ENCODE data around the gene MGAT3. TPM values are rescaled to one million over a fixed set of nuclear protein-coding genes. Genes with fewer than 3 reads are reported as not detected.
"Not testable (repeated sequence)": the region's sequence is repeated elsewhere in the genome, so short reads cannot be mapped to it uniquely, and the experiment has no call there.

Gene MGAT3
- total RNA-seq, 2 experiments from 2014 or later: 0.40 to 0.62 TPM

DNA sequence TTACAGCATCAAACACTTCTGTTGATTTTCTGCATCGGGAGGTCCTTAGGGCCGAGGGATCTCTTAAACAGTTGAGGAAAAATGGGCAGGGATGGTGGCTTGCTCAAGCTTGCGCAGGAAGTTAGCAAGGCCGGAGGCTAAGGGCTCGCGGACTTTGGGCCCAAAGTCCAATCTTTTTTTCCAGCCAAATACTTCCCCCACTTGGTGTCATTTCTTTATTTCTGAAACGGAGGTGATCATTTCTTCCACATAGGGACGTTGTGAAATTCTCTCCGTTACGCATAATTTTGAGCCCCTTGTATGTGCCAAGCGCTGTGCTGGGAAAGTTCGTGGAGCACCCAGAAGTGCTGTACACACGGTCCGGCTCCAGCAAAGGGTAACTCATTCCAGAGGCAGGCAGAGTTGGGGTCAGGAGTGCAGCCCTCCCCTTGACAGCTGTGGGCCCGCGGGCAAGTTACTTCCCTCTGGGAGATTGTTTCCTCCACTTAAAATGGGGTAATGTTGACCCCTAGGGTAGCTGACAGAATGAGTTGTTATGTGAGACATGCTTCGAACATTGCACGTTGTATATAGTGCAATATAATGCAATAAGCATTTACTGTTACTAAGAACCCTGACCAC lies 46.1 kb downstream of the MGAT3 start:
- Mint-ChIP-seq H3K27me3 (ENCODE audit: low read depth) (no peaks in the 10 kb centered on the region), H3K27ac (peak overlapping the region; percentile 76), H3K36me3 (ENCODE audit: low read depth) (peaks cover 37% of the 10 kb centered on the region), H3K9me3 (no peaks in the 10 kb centered on the region), H3K4me1 (ENCODE audit: low read depth) (peaks cover 34% of the 10 kb centered on the region), H3K4me3 (peak overlapping the region; percentile 96)
- intact Hi-C loops (cut with micrococcal nuclease): loop anchor here (1.0 to 10.0 kb wide), 4 partner anchors 17 to 808 kb away; partner anchors contain the start of genes ATF4 and TAB1
- no peak for DNase-seq
- CTCF ChIA-PET: interaction anchor here (1.0 to 2.5 kb wide), 4 partner anchors 10 to 26 kb away, joined by 3 to 11 read pairs (median 6); no protein-coding TSS in a partner anchor

DNA sequence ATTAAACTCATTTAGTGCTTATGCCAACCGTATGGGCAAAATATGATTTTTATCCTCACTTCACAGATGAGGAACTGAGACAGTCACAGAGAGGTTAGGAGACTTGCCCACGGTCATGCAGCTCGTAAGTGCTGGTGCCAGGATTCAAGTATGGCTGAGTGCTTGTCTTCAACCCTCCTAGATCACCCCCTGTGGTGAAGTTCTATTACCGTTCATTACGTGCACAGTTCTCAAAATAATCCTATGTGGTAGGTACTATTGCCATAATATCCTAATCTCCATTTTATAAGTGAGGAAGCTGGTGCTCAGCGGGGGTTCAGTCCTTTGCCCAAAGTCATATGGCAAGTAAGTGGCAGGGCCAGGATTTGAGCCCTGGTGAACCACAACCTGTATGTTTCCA lies 46.8 kb downstream of the MGAT3 start:
- intact Hi-C loops (cut with micrococcal nuclease): loop anchor here (2.0 to 10.0 kb wide), 3 partner anchors 25 to 809 kb away; partner anchors contain the start of gene TAB1
- Mint-ChIP-seq H3K36me3 (ENCODE audit: low read depth) (peaks cover 37% of the 10 kb centered on the region), H3K9me3 (no peaks in the 10 kb centered on the region)

DNA sequence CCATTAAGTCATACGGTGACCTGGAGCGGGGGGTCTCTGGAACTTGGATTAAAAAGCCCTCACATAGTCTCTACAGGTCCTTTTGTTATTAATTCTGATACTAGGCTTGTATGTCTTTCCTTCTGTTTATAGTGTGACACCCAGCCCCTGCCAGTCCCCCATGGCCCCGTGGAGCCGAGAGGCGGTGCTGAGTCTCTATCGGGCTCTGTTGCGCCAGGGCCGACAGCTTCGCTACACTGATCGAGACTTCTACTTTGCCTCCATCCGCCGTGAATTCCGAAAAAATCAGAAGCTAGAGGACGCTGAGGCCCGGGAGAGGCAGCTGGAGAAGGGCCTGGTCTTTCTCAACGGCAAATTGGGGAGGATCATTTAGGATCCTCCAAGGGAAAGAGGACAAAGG lies 47.3 kb downstream of the MGAT3 start:
- peak overlapping the region; percentile 16 for H3K4me3 Mint-ChIP-seq
- no peaks in the 10 kb centered on the region for H3K9me3 Mint-ChIP-seq
- CTCF ChIA-PET: interaction anchor here (1.0 to 1.4 kb wide), 3 partner anchors 11 to 13 kb away, joined by 3 read pairs; no protein-coding TSS in a partner anchor
- no peaks in the 10 kb centered on the region for H3K27me3 Mint-ChIP-seq (ENCODE audit: low read depth)
- DNase-seq: no peak
- intact Hi-C loops (cut with micrococcal nuclease): loop anchor here (10.0 kb wide), 1 partner anchor 809 kb away; no protein-coding TSS in a partner anchor
- H3K4me1 Mint-ChIP-seq (ENCODE audit: low read depth): peaks cover 41% of the 10 kb centered on the region
- H3K27ac Mint-ChIP-seq: no peak overlapping the region
- H3K36me3 Mint-ChIP-seq (ENCODE audit: low read depth): peaks cover 37% of the 10 kb centered on the region

More for the DNA sequence above, 46.8 kb downstream of the MGAT3 start:
- CTCF ChIA-PET: interaction anchor here (1.0 to 2.5 kb wide), 5 partner anchors 10 to 25 kb away, joined by 3 to 11 read pairs (median 3); no protein-coding TSS in a partner anchor
- no peaks in the 10 kb centered on the region for H3K27me3 Mint-ChIP-seq (ENCODE audit: low read depth)
- peak overlapping the region; percentile 51 for H3K27ac Mint-ChIP-seq
- H3K4me1 Mint-ChIP-seq (ENCODE audit: low read depth): peaks cover 40% of the 10 kb centered on the region
- peak overlapping the region; percentile 96 for H3K4me3 Mint-ChIP-seq
- no peak for DNase-seq

DNA sequence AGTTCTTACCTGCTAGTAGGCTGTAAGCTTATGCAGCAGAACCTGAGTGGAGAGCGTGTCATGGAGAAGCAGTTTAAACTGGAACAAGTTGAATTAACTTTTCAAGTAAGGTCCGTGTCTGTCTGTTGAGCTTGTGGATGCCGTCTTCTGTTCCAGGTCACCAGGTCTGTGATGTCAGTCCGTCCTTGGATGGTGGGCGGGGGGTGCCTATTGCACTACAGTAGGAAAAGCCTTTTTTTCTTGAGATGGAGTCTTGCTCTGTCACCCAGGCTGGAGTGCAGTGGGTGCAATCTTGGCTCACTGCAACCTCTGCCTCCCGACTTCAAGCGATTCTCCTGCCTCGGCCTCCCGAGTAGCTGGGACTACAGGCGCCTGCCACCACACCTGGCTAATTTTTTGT lies 50.2 kb downstream of the MGAT3 start:
- CTCF ChIA-PET: interaction anchor here (1.0 to 1.6 kb wide), 2 partner anchors 13 to 22 kb away, joined by 4 to 7 read pairs; no protein-coding TSS in a partner anchor
- H3K4me1 Mint-ChIP-seq (ENCODE audit: low read depth): peaks cover 47% of the 10 kb centered on the region

DNA sequence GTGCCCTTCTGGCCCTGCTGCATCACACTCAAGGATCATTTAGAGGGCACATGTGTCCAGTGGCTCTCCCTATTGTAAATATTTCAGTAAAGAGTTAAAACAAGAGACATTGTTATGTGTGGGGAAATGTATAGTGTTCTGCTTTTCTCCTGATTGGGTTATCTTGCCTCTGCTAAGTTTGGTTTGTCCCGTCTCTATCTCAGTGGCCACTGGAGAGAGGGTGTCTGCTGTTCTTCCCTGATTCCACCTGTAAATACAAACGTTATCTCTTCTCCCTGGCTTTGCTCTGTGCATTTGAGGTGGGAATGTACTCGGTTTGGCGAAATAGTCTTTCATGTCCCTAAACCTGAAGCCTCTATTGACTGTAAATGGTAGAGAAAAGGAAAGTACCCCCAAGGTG lies 51.6 kb downstream of the MGAT3 start:
- CTCF ChIA-PET: interaction anchor here (0.7 to 1.1 kb wide), 2 partner anchors 12 to 21 kb away, joined by 3 to 5 read pairs; no protein-coding TSS in a partner anchor
- Mint-ChIP-seq H3K36me3 (ENCODE audit: low read depth) (peaks cover 62% of the 10 kb centered on the region), H3K27me3 (ENCODE audit: low read depth) (no peaks in the 10 kb centered on the region), H3K27ac (no peak overlapping the region), H3K4me3 (no peak overlapping the region), H3K9me3 (no peaks in the 10 kb centered on the region), H3K4me1 (ENCODE audit: low read depth) (peaks cover 45% of the 10 kb centered on the region)
- intact Hi-C loops (cut with micrococcal nuclease): loop anchor here (10.0 kb wide), 1 partner anchor 814 kb away; no protein-coding TSS in a partner anchor
- no peak for DNase-seq

More for the DNA sequence above, 50.2 kb downstream of the MGAT3 start:
- not testable (repeated sequence) for H3K4me3 Mint-ChIP-seq; H3K27ac Mint-ChIP-seq; H3K27me3 Mint-ChIP-seq (ENCODE audit: low read depth); DNase-seq; H3K9me3 Mint-ChIP-seq
- H3K36me3 Mint-ChIP-seq (ENCODE audit: low read depth): peaks cover 57% of the 10 kb centered on the region
- intact Hi-C loops (cut with micrococcal nuclease): loop anchor here (10.0 kb wide), 1 partner anchor 812 kb away; no protein-coding TSS in a partner anchor

DNA sequence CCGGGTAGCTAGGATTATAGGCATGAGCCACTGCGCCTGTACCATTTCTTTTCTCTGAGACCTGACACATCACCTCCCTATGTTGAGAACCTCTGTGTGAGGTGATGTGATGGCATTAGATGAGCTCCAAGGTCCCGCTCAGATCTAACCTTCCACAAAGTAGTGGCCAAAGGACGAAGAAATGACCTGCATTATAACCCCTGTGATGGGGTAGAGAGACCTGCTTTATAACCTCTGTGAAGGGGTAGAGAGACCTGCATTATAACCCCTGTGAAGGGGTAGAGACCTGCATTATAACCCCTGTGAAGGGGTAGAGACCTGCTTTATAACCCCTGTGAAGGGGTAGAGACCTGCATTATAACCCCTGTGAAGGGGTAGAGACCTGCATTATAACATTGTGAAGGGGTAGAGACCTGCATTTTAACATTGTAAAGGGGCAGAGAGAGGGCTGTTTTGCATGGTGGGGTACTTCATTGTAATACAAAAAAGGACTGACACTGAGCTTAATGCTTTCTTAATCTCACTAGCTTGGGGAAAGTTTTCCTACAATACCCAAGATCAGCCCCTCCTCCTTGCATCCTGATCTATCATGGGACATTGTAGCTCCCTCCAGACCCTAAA lies 53.8 kb downstream of the MGAT3 start:
- CTCF ChIA-PET: interaction anchor here (1.0 to 1.4 kb wide), 4 partner anchors 9 to 200 kb away, joined by 3 to 6 read pairs (median 4); partner anchors contain the start of gene ATF4
- H3K27ac Mint-ChIP-seq: peak overlapping the region; percentile 5
- DNase-seq: no peak
- intact Hi-C loops (cut with micrococcal nuclease): no loop called here
- H3K36me3 Mint-ChIP-seq (ENCODE audit: low read depth): peaks cover 58% of the 10 kb centered on the region
- H3K9me3 Mint-ChIP-seq: no peaks in the 10 kb centered on the region
- peaks cover 42% of the 10 kb centered on the region for H3K4me1 Mint-ChIP-seq (ENCODE audit: low read depth)
- no peak overlapping the region for H3K4me3 Mint-ChIP-seq
- H3K27me3 Mint-ChIP-seq (ENCODE audit: low read depth): no peaks in the 10 kb centered on the region

DNA sequence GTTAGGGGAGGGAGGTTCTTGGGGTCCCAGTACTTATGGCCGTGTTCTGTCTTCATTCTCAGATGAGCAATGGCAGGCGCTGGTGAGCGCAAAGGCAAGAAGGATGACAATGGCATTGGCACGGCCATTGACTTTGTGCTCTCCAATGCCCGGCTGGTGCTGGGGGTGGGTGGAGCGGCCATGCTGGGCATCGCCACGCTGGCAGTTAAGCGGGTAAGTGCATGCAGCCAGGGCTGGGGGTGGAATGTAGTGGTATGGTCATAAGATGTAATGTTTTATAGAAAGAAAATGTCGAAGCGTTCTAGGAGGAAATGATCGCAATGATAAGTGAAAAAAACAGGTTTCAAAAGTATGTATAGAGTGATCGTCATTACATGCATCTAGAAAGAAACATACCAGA lies 54.4 kb downstream of the MGAT3 start:
- H3K27ac Mint-ChIP-seq: no peak overlapping the region
- CTCF ChIA-PET: interaction anchor here (1.0 to 1.4 kb wide), 2 partner anchors 15 to 18 kb away, joined by 4 to 6 read pairs; no protein-coding TSS in a partner anchor
- H3K9me3 Mint-ChIP-seq: no peaks in the 10 kb centered on the region
- peaks cover 58% of the 10 kb centered on the region for H3K36me3 Mint-ChIP-seq (ENCODE audit: low read depth)
- H3K27me3 Mint-ChIP-seq (ENCODE audit: low read depth): no peaks in the 10 kb centered on the region
- peaks cover 44% of the 10 kb centered on the region for H3K4me1 Mint-ChIP-seq (ENCODE audit: low read depth)
- no peak for DNase-seq
- H3K4me3 Mint-ChIP-seq: no peak overlapping the region
- intact Hi-C loops (cut with micrococcal nuclease): no loop called here

DNA sequence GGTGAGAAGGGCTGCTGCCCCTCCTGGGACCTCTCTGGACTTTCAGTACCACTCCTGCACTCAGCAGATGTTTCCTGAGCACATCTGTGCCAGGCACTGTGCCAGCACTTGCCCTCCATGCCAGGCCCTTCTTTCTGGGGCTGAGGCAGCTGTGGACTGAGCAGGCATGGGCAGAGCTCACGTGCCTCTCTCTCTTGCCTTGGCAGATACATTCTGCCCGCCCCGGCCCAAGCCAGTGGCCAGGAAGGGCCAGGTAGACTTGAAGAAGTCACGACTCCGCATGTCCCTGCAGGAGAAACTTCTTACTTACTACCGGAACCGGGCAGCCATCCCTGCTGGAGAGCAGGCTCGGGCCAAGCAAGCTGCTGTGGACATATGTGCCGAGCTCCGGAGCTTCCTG lies 55.2 kb downstream of the MGAT3 start:
- Mint-ChIP-seq H3K27ac (no peak overlapping the region), H3K36me3 (ENCODE audit: low read depth) (peaks cover 51% of the 10 kb centered on the region), H3K4me3 (no peak overlapping the region), H3K9me3 (no peaks in the 10 kb centered on the region), H3K27me3 (ENCODE audit: low read depth) (no peaks in the 10 kb centered on the region), H3K4me1 (ENCODE audit: low read depth) (peaks cover 41% of the 10 kb centered on the region)
- CTCF ChIA-PET: interaction anchor here (1.7 kb wide), 1 partner anchor 17 kb away, joined by 6 read pairs; no protein-coding TSS in a partner anchor
- intact Hi-C loops (cut with micrococcal nuclease): no loop called here
- DNase-seq: no peak

DNA sequence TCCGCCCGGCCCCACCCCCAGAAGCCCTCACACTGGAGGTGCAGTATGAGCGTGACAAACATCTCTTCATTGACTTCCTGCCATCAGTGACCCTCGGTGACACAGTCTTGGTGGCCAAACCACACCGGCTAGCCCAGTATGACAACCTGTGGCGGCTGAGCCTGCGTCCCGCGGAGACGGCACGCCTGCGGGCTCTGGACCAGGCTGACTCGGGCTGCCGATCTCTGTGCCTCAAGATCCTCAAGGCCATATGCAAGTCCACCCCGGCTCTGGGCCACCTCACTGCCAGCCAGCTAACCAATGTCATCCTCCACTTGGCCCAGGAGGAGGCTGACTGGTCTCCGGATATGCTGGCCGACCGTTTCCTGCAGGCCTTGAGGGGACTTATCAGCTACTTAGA lies 57.0 kb downstream of the MGAT3 start:
- Mint-ChIP-seq H3K36me3 (ENCODE audit: low read depth) (peaks cover 49% of the 10 kb centered on the region), H3K27me3 (ENCODE audit: low read depth) (no peaks in the 10 kb centered on the region), H3K27ac (no peak overlapping the region), H3K4me3 (no peak overlapping the region), H3K4me1 (ENCODE audit: low read depth) (peaks cover 44% of the 10 kb centered on the region), H3K9me3 (no peaks in the 10 kb centered on the region)
- CTCF ChIA-PET: interaction anchor here (0.7 to 5.6 kb wide), 7 partner anchors 9 to 170 kb away, joined by 3 to 49 read pairs (median 9); no protein-coding TSS in a partner anchor
- intact Hi-C loops (cut with micrococcal nuclease): no loop called here
- DNase-seq: no peak

DNA sequence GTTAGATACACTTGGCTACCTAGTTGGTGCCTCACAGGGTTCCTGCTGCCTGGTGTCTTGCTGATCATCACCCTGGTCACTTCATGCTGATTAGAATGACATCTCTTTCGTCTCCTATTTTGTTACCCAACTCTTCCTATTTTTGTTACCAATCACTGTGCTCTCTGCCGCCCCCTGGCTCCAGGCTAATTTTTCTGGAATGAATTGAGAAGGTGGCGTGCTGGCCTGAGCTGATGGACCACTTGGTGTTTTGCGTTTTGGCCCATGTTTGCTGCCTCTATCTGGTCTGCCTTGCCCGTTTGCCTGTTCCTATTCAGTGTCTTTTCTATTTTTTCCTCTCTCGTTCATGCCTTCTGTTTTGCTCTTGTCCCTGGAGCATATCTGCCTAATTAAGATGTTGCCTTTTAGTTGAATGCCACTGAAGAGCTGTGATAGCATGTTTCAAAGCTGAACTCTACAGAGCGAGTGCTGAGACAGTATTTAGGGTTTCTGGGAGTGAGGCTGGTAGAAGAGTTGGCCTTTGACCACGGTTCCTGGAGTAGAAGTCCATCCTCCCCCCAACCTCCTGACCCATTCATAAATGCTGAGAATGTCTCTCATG lies 57.7 kb downstream of the MGAT3 start:
- intact Hi-C loops (cut with micrococcal nuclease): no loop called here
- Mint-ChIP-seq H3K4me3 (no peak overlapping the region), H3K27me3 (ENCODE audit: low read depth) (no peaks in the 10 kb centered on the region), H3K27ac (peak overlapping the region; percentile 16), H3K36me3 (ENCODE audit: low read depth) (peaks cover 45% of the 10 kb centered on the region), H3K4me1 (ENCODE audit: low read depth) (peaks cover 46% of the 10 kb centered on the region), H3K9me3 (no peaks in the 10 kb centered on the region)
- peak; percentile 76 for DNase-seq
- CTCF ChIA-PET: interaction anchor here (0.9 to 5.6 kb wide), 9 partner anchors 9 to 510 kb away, joined by 3 to 49 read pairs (median 9); partner anchors contain the start of gene MIEF1

DNA sequence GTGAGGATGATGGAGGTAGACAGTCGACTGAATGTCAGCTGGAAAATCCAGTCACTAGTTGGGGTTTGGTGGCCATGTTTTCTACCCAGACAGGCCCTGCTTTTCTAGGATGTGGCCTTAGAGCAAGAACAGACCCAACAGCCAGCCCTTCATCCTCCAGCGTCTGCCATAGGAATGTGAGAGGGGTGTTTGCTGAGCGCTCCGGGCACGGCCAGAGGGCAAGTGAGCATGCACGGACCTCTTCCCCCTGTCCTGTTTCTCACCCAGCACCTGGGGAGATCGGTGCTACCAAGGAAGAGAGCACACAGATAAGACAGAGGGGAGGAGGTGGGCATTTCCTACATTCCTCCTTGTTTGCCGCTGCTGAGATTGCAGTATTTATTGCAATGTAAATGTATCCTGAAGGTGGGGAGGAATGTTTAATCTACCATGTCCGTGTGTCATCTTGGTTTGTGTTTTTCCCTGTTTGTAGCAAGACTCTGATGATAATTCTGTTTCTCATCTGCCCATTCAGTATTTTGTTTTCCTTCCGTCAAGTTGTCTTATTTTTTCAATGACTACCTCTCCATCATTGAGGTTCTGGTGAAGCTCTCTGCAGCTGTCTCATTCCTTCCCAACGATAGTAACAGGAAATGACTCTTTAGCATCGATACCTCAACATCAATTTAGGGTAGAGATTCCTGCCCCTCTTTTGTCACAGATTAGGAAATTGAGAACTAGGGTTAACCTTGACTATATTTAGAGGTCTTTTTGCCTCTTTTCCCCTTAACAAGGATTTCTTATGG lies 58.6 kb downstream of the MGAT3 start:
- Mint-ChIP-seq H3K27me3 (ENCODE audit: low read depth) (peaks cover 2% of the 10 kb centered on the region), H3K36me3 (ENCODE audit: low read depth) (peaks cover 43% of the 10 kb centered on the region), H3K9me3 (no peaks in the 10 kb centered on the region), H3K4me3 (no peak overlapping the region), H3K27ac (peak overlapping the region; percentile 81), H3K4me1 (ENCODE audit: low read depth) (peaks cover 42% of the 10 kb centered on the region)
- intact Hi-C loops (cut with micrococcal nuclease): no loop called here
- CTCF ChIA-PET: interaction anchor here (0.6 to 5.6 kb wide), 10 partner anchors 8 to 509 kb away, joined by 3 to 49 read pairs (median 9); partner anchors contain the start of genes MIEF1 and TAB1
- no peak for DNase-seq
